GM18951 (cell line): Measurements from ENCODE around the gene SMR3A.

ENCODE experiments used
- POLR2A ChIP-seq: IDR thresholded peaks from 4 replicates; pipeline ENCODE4 v1.6.1; 2011; ENCODE audit warnings: mild to moderate bottlenecking; ENCODE audit not compliant: insufficient read length, insufficient read depth; ENCODE audit errors: extremely low read depth
- in situ Hi-C: fragments of 300-500 bp; cut with MboI; formaldehyde crosslinking; loops from one replicate; pipeline ENCODE4 v1.12.0; 2022; ENCODE audit warnings: low sequenced_read_pairs, mixed read lengths, inconsistent platforms; ENCODE audit not compliant: unreplicated experiment

Gene SMR3A

DNA sequence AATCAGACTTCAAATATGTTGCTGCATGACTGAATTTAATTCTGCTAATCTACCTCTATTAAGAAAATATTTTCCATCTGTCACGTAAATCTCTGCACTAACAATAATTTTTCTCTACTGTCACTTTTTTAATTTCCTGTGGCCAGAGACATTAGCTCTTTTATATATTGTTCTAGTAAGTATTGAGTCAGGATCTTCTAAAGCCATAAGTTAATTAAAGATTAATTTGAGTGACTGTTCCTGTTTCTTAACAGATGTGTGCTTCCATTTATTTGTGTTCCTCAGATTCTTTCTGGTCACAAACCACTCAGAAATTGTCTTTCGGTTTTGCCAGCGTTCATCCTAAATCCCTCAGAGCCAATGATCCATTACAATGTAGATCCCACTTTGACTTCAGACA, 20.0 kb downstream of the SMR3A start:
- in situ Hi-C loops = no loop called here
- no peak for TF ChIP-seq POLR2A

DNA sequence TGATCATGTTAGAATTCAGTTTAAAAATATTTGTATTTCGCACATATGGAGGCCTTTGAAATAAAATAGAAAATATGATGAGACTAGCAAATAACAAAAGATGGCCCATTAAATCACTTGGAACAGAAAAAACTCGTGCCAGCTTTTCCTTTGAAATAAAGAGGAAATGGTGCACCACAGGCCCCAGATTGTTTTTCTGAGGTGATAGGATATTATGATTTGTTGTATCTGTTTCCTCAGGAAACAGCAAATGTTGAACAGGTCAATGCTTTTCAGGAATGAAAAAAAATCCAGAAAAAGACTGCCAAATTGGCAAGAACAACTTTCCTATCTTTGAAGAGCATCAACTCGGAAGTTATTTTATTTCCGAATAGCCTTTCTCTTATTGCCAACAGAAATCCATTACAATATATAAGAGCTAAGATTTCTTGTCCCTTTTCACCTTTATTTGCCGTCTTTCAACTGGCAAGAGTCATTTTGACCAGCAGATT, 22.2 kb downstream of the SMR3A start, which contains the start of gene SMR3B:
Gene SMR3B, plus strand, starts transcription at position 441 of the 491 bp plus-strand sequence. CDS start 1,380 bp downstream, outside the sequence.
- in situ Hi-C loops = no loop called here
- no peak for TF ChIP-seq POLR2A

DNA sequence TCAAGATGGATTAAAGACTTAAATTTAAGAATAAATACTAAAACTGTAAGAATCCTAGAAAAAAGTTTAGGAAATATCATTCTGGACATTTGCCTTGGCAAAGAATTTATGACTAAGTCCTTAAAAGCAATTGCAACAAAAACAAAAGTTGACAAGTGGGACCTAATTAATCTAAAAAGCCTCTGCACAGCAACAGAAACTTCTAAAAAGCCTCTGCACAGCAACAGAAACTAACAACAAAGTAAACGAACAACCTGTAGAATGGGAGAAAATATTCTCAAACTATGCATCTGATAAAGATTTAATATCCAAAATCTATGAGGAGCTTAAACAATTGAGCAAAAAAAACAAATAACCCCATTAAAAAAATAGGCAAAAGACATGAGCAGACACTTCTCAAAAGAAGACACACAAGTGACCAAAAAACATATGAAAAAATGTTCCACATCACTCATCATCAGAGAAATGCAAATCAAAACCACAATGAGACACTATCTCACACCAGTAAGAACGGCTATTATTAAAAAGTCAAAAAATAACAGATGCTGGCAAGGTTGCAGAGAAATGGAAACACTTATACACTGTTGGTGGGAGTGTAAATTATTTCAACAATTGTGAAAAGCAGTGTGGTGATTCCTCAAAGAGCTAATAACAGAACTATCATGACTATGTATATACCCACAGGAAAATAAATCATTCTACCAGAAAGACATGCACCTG, 31.7 kb downstream of the SMR3A start:
- in situ Hi-C loops = no loop called here
- no peak for TF ChIP-seq POLR2A

GRCh38 chr4:70397580-70397979, 37.0 kb downstream of the SMR3A start, which contains the start of gene OPRPN:
OPRPN (plus strand) TSS chr4:70397940; CDS start chr4:70399286, 1,346 bp downstream.
- no peak for TF ChIP-seq POLR2A
- in situ Hi-C loops = no loop called here

- in situ Hi-C loops = no loop called here
- TF ChIP-seq POLR2A = no peak
These were observed 38.8 kb downstream of the SMR3A start for GRCh38 chr4:70399319-70399718.

- TF ChIP-seq POLR2A = no peak
- in situ Hi-C loops = no loop called here
These were observed 42.2 kb downstream of the SMR3A start for GRCh38 chr4:70402762-70403161.

- TF ChIP-seq POLR2A = no peak
- in situ Hi-C loops = no loop called here
These were observed 45.2 kb downstream of the SMR3A start for GRCh38 chr4:70405765-70406164.
